ENCODE results near the gene TRIM42.

- TF ChIP-seq CTCF (conservative IDR thresholded peaks at IDR 0.05; ENCODE audit: low read length) (no peak), EZH2phosphoT487 (IDR thresholded peaks at IDR 0.05; ENCODE audit: borderline replicate concordance, low read depth, low read length) (no peak)
These were observed 33.0 kb downstream of the TRIM42 start for GRCh38 chr3:140710711-140711389.

All from OCI-LY7 (cell line).